HEK293 (cell line): ENCODE measurements around the gene EEF2K.
A peak's percentile ranks its signal among the peaks of the same experiment; 100 is the strongest.

Experiments
- CTCF ChIA-PET: fragments of 350-600 bp; formaldehyde crosslinking; extraction: SDS; loops from one replicate; lab custom pipeline; 2021; ENCODE audit warnings: antibody characterized with exemption; lab: Yijun Ruan, JAX
- POLR2A ChIA-PET: fragments of 300-600 bp; formaldehyde crosslinking; extraction: SDS; loops from one replicate; lab custom pipeline; 2020; ENCODE audit warnings: antibody characterized with exemption, inconsistent platforms; lab: Yijun Ruan, JAX
- H3K27ac ChIP-seq: fragments of 200-500 bp; sonication (Bioruptor generic); 2 replicates; pipeline ENCODE4 v1.5.1; 2014; ENCODE audit warnings: low read depth, low read length, control low read depth, inconsistent platforms; ENCODE audit errors: extremely low read depth
- H3K36me3 ChIP-seq, 2 experiments: fragments of 200-500 bp in 1 of 2; sonication (Bioruptor generic) in 1 of 2; 1 replicate in 1 of 2; 2 replicates in 1 of 2; pipeline ENCODE4 v1.5.1; 2014 to 2017; ENCODE audit warnings: inconsistent platforms in 2 of 2, low read length in 2 of 2; ENCODE audit not compliant: control insufficient read depth in 2 of 2, insufficient read depth in 1 of 2
- H3K4me1 ChIP-seq: fragments of 200-500 bp; sonication (Bioruptor generic); 2 replicates; pipeline ENCODE4 v1.5.1; 2014; ENCODE audit warnings: mild to moderate bottlenecking, low read length, inconsistent platforms; ENCODE audit not compliant: control insufficient read depth, insufficient read depth
- H3K4me3 ChIP-seq: 2 replicates; pipeline ENCODE4 v1.5.1; 2011; ENCODE audit warnings: low read depth, mild to moderate bottlenecking, control low read depth, low read length, moderate library complexity
- H3K9me3 ChIP-seq: fragments of 200-500 bp; sonication (Bioruptor generic); 2 replicates; pipeline ENCODE4 v1.5.1; 2014; ENCODE audit warnings: low read depth, low read length, inconsistent platforms; ENCODE audit not compliant: control insufficient read depth, insufficient read depth
- BCL11A ChIP-seq: fragments of 450-650 bp; formaldehyde crosslinking; IDR thresholded peaks from 2 replicates; pipeline ENCODE4 v1.5.1; 2016; ENCODE audit warnings: low read depth, missing biosample characterization, missing genetic modification characterization
- CTCF ChIP-seq: fragments of 450-650 bp; formaldehyde crosslinking; IDR thresholded peaks from 2 replicates; pipeline ENCODE4 v1.5.1; 2016; ENCODE audit warnings: missing biosample characterization, missing genetic modification characterization
- KLF1 ChIP-seq: fragments of 450-650 bp; formaldehyde crosslinking; IDR thresholded peaks from 2 replicates; pipeline ENCODE4 v1.5.1; 2016; ENCODE audit warnings: missing biosample characterization, missing genetic modification characterization
- SALL2 ChIP-seq: fragments of 450-650 bp; formaldehyde crosslinking; IDR thresholded peaks from 2 replicates; pipeline ENCODE4 v1.5.0; 2017; ENCODE audit warnings: missing biosample characterization, mild to moderate bottlenecking, missing genetic modification characterization, borderline replicate concordance
- SCRT1 ChIP-seq: fragments of 450-650 bp; formaldehyde crosslinking; IDR thresholded peaks from 2 replicates; pipeline ENCODE4 v1.5.1; 2016; ENCODE audit warnings: missing biosample characterization, missing genetic modification characterization, borderline replicate concordance
- ZBTB20 ChIP-seq: fragments of 450-650 bp; formaldehyde crosslinking; IDR thresholded peaks from 2 replicates; pipeline ENCODE4 v1.5.1; 2016; ENCODE audit warnings: missing biosample characterization, missing genetic modification characterization
- ZNF335 ChIP-seq: fragments of 450-650 bp; formaldehyde crosslinking; conservative IDR thresholded peaks from 2 replicates; pipeline ENCODE4 v1.5.1; 2016; ENCODE audit warnings: missing biosample characterization, missing genetic modification characterization
- ZNF488 ChIP-seq: fragments of 450-650 bp; formaldehyde crosslinking; IDR thresholded peaks from 2 replicates; pipeline ENCODE4 v1.5.1; 2016; ENCODE audit warnings: missing biosample characterization, missing genetic modification characterization
- ZNF76 ChIP-seq: fragments of 450-650 bp; formaldehyde crosslinking; IDR thresholded peaks from 2 replicates; pipeline ENCODE4; 2016; ENCODE audit warnings: low read depth, missing biosample characterization, missing genetic modification characterization, borderline replicate concordance
- ZSCAN16 ChIP-seq: fragments of 450-650 bp; formaldehyde crosslinking; IDR thresholded peaks from 2 replicates; pipeline ENCODE4 v1.5.1; 2016; ENCODE audit warnings: missing biosample characterization, missing genetic modification characterization
- ZSCAN23 ChIP-seq: fragments of 450-650 bp; formaldehyde crosslinking; IDR thresholded peaks from 2 replicates; pipeline ENCODE4 v1.5.1; 2016; ENCODE audit warnings: missing biosample characterization, missing genetic modification characterization
- TF ChIP-seq, protein P1 (sequence below): fragments of 450-650 bp; formaldehyde crosslinking; IDR thresholded peaks from 2 replicates; pipeline ENCODE4 v1.5.1; 2016; ENCODE audit warnings: missing biosample characterization, missing genetic modification characterization
- TF ChIP-seq, protein P2 (sequence below): fragments of 450-650 bp; formaldehyde crosslinking; IDR thresholded peaks from 2 replicates; pipeline ENCODE4 v1.5.1; 2016; ENCODE audit warnings: missing biosample characterization, missing genetic modification characterization
- TF ChIP-seq, protein P3 (sequence below): fragments of 450-650 bp; formaldehyde crosslinking; IDR thresholded peaks from 2 replicates; pipeline ENCODE4 v1.5.1; 2016; ENCODE audit warnings: missing biosample characterization, missing genetic modification characterization
- TF ChIP-seq, protein P4 (sequence below): fragments of 450-650 bp; formaldehyde crosslinking; IDR thresholded peaks from 2 replicates; pipeline ENCODE4 v1.5.1; 2016; ENCODE audit warnings: missing biosample characterization, missing genetic modification characterization, borderline replicate concordance
- TF ChIP-seq, protein P5 (sequence below): fragments of 450-650 bp; formaldehyde crosslinking; conservative IDR thresholded peaks from 2 replicates; pipeline ENCODE4 v1.5.1; 2016; ENCODE audit warnings: low read depth, missing biosample characterization, missing genetic modification characterization
- TF ChIP-seq, protein P6 (sequence below): fragments of 450-650 bp; formaldehyde crosslinking; IDR thresholded peaks from 2 replicates; pipeline ENCODE4 v1.5.1; 2016; ENCODE audit warnings: missing biosample characterization, missing genetic modification characterization

Gene EEF2K

DNA sequence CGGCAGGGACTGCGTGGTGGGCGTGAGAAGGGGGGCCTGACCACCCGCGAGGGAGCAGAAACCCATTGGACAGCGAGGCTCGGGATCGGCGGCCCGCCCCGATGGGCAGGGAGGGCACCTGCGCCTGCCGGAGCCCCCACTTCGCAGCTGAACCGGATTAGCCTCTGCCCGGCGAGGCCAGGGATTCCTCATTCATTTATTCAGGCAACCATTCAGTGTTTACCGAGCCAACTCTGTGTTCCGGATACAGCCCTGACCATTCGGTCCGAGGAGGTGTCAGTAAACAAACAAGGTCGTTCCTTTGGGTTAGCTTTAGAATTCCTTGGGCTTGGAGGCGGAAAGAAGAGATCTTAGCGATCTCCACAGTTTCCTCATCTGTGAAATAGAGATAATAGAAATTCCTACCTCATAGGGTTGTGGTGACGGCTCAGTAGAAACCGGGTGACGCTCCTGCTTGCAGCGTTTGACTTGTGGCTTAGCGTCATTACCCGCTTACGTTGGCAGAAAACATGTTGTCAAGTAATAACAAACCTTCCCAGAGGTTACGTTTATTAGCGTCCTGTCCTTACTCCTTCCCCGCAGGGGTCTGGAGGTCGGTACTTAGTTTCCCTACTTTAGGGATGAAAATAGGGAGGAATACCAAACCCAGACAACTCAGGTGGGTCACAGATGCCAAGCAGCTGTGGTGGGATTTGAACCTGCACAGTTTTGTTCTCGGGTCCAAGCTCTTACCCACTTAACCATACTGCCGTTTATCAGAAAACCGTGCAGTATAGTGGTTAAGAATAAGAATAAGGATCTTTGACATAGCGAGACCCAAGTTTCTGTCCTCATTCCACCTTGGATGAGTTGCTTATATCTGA, 92.0 kb downstream of the EEF2K start:
- Histone ChIP-seq H3K27ac (peak overlapping the region; percentile 88), H3K4me3 (peak overlapping the region; percentile 98), H3K9me3 (no peaks in the 10 kb centered on the region), H3K4me1 (no peaks in the 10 kb centered on the region), H3K36me3 (peaks cover 8 to 16% of the 10 kb centered on the region in 2 experiments; a peak in 2 of 3 replicates)
- ChIA-PET CTCF (interaction anchor here (0.6 to 1.8 kb wide), 2 partner anchors 101 to 103 kb away, joined by 3 to 9 read pairs; no protein-coding TSS in a partner anchor), POLR2A (interaction anchor here (1.1 to 1.7 kb wide), 3 partner anchors 92 to 107 kb away, joined by 7 to 9 read pairs (median 7); partner anchors contain the start of gene EEF2K)
- TF ChIP-seq ZSCAN23 (tag by site-specific recombination) (peak; percentile 87), ZNF488 (tag by site-specific recombination) (no peak), SALL2 (tag by site-specific recombination) (no peak), ZBTB20 (tag by site-specific recombination) (peak; percentile 37; the same call in 1 of the 2 replicates), CTCF (tag by site-specific recombination) (no peak), ZNF335 (peak; percentile 59), BCL11A (peak; percentile 84; the same call in 1 of the 2 replicates), KLF1 (tag by site-specific recombination) (0 out of 2 replicates have a peak, but pooled peaks have one; percentile 16), ZNF76 (tag by site-specific recombination) (0 out of 2 replicates have a peak, but pooled peaks have one; percentile 65), SCRT1 (tag by site-specific recombination) (peak; percentile 68; the same call in 1 of the 2 replicates), ZSCAN16 (tag by site-specific recombination) (peak; percentile 16; the same call in 1 of the 2 replicates)
- TF ChIP-seq, protein P1, sequence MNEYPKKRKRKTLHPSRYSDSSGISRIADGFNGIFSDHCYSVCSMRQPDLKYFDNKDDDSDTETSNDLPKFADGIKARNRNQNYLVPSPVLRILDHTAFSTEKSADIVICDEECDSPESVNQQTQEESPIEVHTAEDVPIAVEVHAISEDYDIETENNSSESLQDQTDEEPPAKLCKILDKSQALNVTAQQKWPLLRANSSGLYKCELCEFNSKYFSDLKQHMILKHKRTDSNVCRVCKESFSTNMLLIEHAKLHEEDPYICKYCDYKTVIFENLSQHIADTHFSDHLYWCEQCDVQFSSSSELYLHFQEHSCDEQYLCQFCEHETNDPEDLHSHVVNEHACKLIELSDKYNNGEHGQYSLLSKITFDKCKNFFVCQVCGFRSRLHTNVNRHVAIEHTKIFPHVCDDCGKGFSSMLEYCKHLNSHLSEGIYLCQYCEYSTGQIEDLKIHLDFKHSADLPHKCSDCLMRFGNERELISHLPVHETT (tag by site-specific recombination), result peak; percentile 54
- TF ChIP-seq, protein P2, sequence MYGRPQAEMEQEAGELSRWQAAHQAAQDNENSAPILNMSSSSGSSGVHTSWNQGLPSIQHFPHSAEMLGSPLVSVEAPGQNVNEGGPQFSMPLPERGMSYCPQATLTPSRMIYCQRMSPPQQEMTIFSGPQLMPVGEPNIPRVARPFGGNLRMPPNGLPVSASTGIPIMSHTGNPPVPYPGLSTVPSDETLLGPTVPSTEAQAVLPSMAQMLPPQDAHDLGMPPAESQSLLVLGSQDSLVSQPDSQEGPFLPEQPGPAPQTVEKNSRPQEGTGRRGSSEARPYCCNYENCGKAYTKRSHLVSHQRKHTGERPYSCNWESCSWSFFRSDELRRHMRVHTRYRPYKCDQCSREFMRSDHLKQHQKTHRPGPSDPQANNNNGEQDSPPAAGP, result peak; percentile 81
- TF ChIP-seq, protein P3, sequence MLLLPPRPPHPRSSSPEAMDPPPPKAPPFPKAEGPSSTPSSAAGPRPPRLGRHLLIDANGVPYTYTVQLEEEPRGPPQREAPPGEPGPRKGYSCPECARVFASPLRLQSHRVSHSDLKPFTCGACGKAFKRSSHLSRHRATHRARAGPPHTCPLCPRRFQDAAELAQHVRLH (tag by site-specific recombination), result peak; percentile 85
- TF ChIP-seq, protein P4, sequence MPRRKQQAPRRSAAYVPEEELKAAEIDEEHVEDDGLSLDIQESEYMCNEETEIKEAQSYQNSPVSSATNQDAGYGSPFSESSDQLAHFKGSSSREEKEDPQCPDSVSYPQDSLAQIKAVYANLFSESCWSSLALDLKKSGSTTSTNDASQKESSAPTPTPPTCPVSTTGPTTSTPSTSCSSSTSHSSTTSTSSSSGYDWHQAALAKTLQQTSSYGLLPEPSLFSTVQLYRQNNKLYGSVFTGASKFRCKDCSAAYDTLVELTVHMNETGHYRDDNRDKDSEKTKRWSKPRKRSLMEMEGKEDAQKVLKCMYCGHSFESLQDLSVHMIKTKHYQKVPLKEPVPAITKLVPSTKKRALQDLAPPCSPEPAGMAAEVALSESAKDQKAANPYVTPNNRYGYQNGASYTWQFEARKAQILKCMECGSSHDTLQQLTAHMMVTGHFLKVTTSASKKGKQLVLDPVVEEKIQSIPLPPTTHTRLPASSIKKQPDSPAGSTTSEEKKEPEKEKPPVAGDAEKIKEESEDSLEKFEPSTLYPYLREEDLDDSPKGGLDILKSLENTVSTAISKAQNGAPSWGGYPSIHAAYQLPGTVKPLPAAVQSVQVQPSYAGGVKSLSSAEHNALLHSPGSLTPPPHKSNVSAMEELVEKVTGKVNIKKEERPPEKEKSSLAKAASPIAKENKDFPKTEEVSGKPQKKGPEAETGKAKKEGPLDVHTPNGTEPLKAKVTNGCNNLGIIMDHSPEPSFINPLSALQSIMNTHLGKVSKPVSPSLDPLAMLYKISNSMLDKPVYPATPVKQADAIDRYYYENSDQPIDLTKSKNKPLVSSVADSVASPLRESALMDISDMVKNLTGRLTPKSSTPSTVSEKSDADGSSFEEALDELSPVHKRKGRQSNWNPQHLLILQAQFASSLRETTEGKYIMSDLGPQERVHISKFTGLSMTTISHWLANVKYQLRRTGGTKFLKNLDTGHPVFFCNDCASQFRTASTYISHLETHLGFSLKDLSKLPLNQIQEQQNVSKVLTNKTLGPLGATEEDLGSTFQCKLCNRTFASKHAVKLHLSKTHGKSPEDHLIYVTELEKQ (tag by site-specific recombination), result peak; percentile 40; the same call in 1 of the 2 replicates
- TF ChIP-seq, protein P5, sequence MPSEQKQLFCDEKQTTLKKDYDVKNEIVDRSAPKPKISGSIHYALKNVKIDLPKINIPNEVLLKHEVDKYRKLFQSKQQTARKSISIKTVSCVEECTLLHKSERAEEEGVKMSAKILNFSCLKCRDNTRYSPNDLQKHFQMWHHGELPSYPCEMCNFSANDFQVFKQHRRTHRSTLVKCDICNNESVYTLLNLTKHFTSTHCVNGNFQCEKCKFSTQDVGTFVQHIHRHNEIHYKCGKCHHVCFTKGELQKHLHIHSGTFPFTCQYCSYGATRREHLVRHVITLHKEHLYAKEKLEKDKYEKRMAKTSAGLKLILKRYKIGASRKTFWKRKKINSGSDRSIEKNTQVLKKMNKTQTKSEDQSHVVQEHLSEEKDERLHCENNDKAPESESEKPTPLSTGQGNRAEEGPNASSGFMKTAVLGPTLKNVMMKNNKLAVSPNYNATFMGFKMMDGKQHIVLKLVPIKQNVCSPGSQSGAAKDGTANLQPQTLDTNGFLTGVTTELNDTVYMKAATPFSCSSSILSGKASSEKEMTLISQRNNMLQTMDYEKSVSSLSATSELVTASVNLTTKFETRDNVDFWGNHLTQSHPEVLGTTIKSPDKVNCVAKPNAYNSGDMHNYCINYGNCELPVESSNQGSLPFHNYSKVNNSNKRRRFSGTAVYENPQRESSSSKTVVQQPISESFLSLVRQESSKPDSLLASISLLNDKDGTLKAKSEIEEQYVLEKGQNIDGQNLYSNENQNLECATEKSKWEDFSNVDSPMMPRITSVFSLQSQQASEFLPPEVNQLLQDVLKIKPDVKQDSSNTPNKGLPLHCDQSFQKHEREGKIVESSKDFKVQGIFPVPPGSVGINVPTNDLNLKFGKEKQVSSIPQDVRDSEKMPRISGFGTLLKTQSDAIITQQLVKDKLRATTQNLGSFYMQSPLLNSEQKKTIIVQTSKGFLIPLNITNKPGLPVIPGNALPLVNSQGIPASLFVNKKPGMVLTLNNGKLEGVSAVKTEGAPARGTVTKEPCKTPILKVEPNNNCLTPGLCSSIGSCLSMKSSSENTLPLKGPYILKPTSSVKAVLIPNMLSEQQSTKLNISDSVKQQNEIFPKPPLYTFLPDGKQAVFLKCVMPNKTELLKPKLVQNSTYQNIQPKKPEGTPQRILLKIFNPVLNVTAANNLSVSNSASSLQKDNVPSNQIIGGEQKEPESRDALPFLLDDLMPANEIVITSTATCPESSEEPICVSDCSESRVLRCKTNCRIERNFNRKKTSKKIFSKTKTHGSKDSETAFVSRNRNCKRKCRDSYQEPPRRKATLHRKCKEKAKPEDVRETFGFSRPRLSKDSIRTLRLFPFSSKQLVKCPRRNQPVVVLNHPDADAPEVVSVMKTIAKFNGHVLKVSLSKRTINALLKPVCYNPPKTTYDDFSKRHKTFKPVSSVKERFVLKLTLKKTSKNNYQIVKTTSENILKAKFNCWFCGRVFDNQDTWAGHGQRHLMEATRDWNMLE (tag by site-specific recombination), result no peak
- TF ChIP-seq, protein P6, sequence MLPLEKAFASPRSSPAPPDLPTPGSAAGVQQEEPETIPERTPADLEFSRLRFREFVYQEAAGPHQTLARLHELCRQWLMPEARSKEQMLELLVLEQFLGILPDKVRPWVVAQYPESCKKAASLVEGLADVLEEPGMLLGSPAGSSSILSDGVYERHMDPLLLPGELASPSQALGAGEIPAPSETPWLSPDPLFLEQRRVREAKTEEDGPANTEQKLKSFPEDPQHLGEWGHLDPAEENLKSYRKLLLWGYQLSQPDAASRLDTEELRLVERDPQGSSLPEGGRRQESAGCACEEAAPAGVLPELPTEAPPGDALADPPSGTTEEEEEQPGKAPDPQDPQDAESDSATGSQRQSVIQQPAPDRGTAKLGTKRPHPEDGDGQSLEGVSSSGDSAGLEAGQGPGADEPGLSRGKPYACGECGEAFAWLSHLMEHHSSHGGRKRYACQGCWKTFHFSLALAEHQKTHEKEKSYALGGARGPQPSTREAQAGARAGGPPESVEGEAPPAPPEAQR, result no peak
